ENCODE measurements around the gene TRPM6. TPM values are rescaled to one million over a fixed set of nuclear protein-coding genes. Genes with fewer than 3 reads are reported as not detected.

Gene TRPM6
- total RNA-seq, 4 donors from 2014 or later = 0.30 to 2.9 (median 0.97) TPM

- H3K4me1 ChIP-seq = no peaks in the 10 kb centered on the region
- H3K36me3 ChIP-seq = no peaks in the 10 kb centered on the region
- no peaks in the 10 kb centered on the region for H3K27me3 ChIP-seq
- no peak for DNase-seq (ENCODE audit: low spot score in 2 of 2)
- no peak overlapping the region for H3K27ac ChIP-seq
- peaks cover 0 to 4% (median 0%) of the 10 kb centered on the region in 4 donors for H3K9me3 ChIP-seq
- no peak for TF ChIP-seq POLR2A (IDR thresholded peaks at IDR 0.05)
- no peak for TF ChIP-seq CTCF (IDR thresholded peaks at IDR 0.05)
- TF ChIP-seq EP300 (IDR thresholded peaks at IDR 0.05) = no peak
- 80 to 83% methylated on average over 5 of the region's 5 CpGs for WGBS, 2 donors
- H3K4me3 ChIP-seq = no peak overlapping the region
Measured at GRCh38 chr9:74847478-74848152, 40.1 kb downstream of the TRPM6 start.

- Histone ChIP-seq H3K4me1 (no peaks in the 10 kb centered on the region), H3K4me3 (no peak overlapping the region), H3K27me3 (no peaks in the 10 kb centered on the region), H3K9me3 (peaks cover 0 to 4% (median 0%) of the 10 kb centered on the region in 4 donors), H3K27ac (no peak overlapping the region), H3K36me3 (no peaks in the 10 kb centered on the region)
- no peak for DNase-seq (ENCODE audit: low spot score in 2 of 2)
- TF ChIP-seq EP300 (IDR thresholded peaks at IDR 0.05) (no peak), CTCF (IDR thresholded peaks at IDR 0.05) (no peak), POLR2A (IDR thresholded peaks at IDR 0.05) (no peak)
- 73 to 85% methylated on average over 6 of the region's 6 CpGs for WGBS, 2 donors
Measured at GRCh38 chr9:74846766-74847165, 41.0 kb downstream of the TRPM6 start.

GRCh38 chr9:74838351-74838750 is 49.4 kb downstream of the TRPM6 start:
- WGBS, 2 donors = 88 to 92% methylated on average over 4 of the region's 4 CpGs
- TF ChIP-seq EP300 (IDR thresholded peaks at IDR 0.05) (no peak), CTCF (IDR thresholded peaks at IDR 0.05) (no peak), POLR2A (IDR thresholded peaks at IDR 0.05) (no peak)
- H3K27ac ChIP-seq = no peak overlapping the region
- H3K4me3 ChIP-seq = no peak overlapping the region
- DNase-seq (ENCODE audit: low spot score in 2 of 2) = no peak
- no peaks in the 10 kb centered on the region for H3K27me3 ChIP-seq
- H3K36me3 ChIP-seq = no peaks in the 10 kb centered on the region
- no peaks in the 10 kb centered on the region for H3K9me3 ChIP-seq
- no peaks in the 10 kb centered on the region for H3K4me1 ChIP-seq

- H3K27ac ChIP-seq = no peak overlapping the region
- no peaks in the 10 kb centered on the region for H3K27me3 ChIP-seq
- WGBS, 2 donors = 31 to 42% methylated on average over 1 of the region's 1 CpG
- H3K4me1 ChIP-seq = no peaks in the 10 kb centered on the region
- no peak for TF ChIP-seq POLR2A (IDR thresholded peaks at IDR 0.05)
- peak in 1 of 2 donors; percentile 59 for TF ChIP-seq EP300 (IDR thresholded peaks at IDR 0.05)
- peak in 1 of 2 donors; percentile 48 for DNase-seq (ENCODE audit: low spot score in 2 of 2)
- no peaks in the 10 kb centered on the region for H3K36me3 ChIP-seq
- no peaks in the 10 kb centered on the region for H3K9me3 ChIP-seq
- H3K4me3 ChIP-seq = no peak overlapping the region
Measured at GRCh38 chr9:74824654-74825053, 63.1 kb downstream of the TRPM6 start.

- Histone ChIP-seq H3K9me3 (no peaks in the 10 kb centered on the region), H3K36me3 (no peaks in the 10 kb centered on the region), H3K4me1 (no peaks in the 10 kb centered on the region), H3K27ac (no peak overlapping the region), H3K27me3 (no peaks in the 10 kb centered on the region), H3K4me3 (no peak overlapping the region)
- WGBS, 2 donors = 51 to 56% methylated on average over 8 of the region's 8 CpGs
- TF ChIP-seq POLR2A (IDR thresholded peaks at IDR 0.05) (no peak), EP300 (IDR thresholded peaks at IDR 0.05) (no peak), CTCF (IDR thresholded peaks at IDR 0.05) (no peak)
- DNase-seq (ENCODE audit: low spot score in 2 of 2) = no peak
Measured at GRCh38 chr9:74821636-74822035, 66.1 kb downstream of the TRPM6 start.
